Cerebellar cortex (tissue), 1 donor: Measurements from ENCODE around the gene PLA2G2E.
"Not testable (repeated sequence)": the region's sequence is repeated elsewhere in the genome, so short reads cannot be mapped to it uniquely, and the experiment has no call there.

ENCODE experiments used
- DNase-seq: peaks from one replicate; pipeline ENCODE4 v3.0.0-alpha.2; 2015; ENCODE audit warnings: low spot score

Gene PLA2G2E

GRCh38 chr1:19882111-19883071, 41.0 kb downstream of the PLA2G2E start, which contains the start of gene OTUD3:
TSS of gene OTUD3 (plus strand) at chr1:19882395. CDS start at chr1:19882514, 119 bp downstream.
- DNase-seq: peak; percentile 99

- DNase-seq: not testable (repeated sequence)
Measured at GRCh38 chr1:19880841-19881240, 42.6 kb downstream of the PLA2G2E start.

- DNase-seq: no peak
Measured at GRCh38 chr1:19879661-19880060, 43.8 kb downstream of the PLA2G2E start.

GRCh38 chr1:19879227-19879626, 44.2 kb downstream of the PLA2G2E start:
- DNase-seq: no peak

- DNase-seq: no peak
Measured at GRCh38 chr1:19878637-19878985, 44.8 kb downstream of the PLA2G2E start.

GRCh38 chr1:19877821-19878636, 45.4 kb downstream of the PLA2G2E start:
- DNase-seq: peak; percentile 28

- no peak for DNase-seq
Measured at GRCh38 chr1:19877181-19877750, 46.2 kb downstream of the PLA2G2E start.

GRCh38 chr1:19872190-19872589, 51.2 kb downstream of the PLA2G2E start:
- DNase-seq: no peak
